ENCODE results near the gene SYNCRIP. TPM values are rescaled to one million over a fixed set of nuclear protein-coding genes. Genes with fewer than 3 reads are reported as not detected.

The SYNCRIP gene
- total RNA-seq, 1 experiment from 2014 or later, result 103 TPM

Other genes with a start within 250 kb of the SYNCRIP start
- gene NT5E, start 192.8 kb downstream of the SYNCRIP start, total RNA-seq (2021), result 84.6 and 90.4 TPM in 2 replicates
- 92.0 and 99.1 TPM in 2 replicates for gene SNX14, start 49.0 kb downstream of the SYNCRIP start, total RNA-seq (2021)